GM10266 (cell line): Measurements from ENCODE around the gene IFI27.
A peak's percentile ranks its signal among the peaks of the same experiment; 100 is the strongest.

Experiments used
- DNase-seq: peaks from one replicate; pipeline ENCODE4 v3.0.0; 2012; ENCODE audit errors: extremely low spot score
- CTCF ChIP-seq: IDR thresholded peaks from 2 replicates; pipeline ENCODE4 v1.5.1; 2012; ENCODE audit warnings: mild to moderate bottlenecking, low read depth; ENCODE audit not compliant: control insufficient read depth, insufficient read depth; ENCODE audit errors: missing control alignments

IFI27 gene

GRCh38 chr14:94125659-94126418 is 15.3 kb downstream of the IFI27 start:
- TF ChIP-seq CTCF: no peak
- no peak for DNase-seq

DNA sequence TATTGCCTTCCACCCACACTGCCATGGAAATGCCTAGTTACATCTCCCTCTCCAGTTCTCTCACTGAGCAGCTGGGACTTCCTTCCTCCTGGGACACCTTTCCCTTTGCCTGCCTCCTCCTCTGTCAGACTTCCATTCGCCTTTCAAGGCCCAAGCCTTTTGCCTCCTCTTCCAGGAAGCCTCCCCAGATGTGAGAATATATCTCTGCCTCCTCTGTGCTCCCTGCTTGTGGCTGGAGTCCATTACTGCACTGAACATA is 15.8 kb downstream of the IFI27 start:
- DNase-seq: no peak
- no peak for TF ChIP-seq CTCF

DNA sequence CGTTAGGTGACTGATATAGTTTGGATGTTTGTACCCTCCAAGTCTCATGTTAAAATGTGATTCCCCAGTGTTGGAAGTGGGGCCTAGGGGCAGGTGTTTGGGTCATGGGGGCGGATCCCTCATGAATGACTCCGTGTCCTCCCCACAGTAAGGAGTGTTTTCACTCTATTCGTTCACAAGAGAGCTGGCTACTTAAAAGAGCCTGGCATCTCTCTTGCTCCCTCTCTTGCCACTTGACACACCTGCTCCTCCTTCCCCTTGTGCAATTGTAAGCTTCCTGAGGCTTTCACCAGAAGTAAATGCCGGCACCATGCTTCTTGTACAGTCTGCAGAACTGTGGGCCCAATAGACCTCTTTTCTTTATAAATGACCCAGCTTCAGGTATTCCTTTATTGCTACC is 16.3 kb downstream of the IFI27 start:
- no peak for DNase-seq
- TF ChIP-seq CTCF: no peak

GRCh38 chr14:94127330-94127729 is 16.8 kb downstream of the IFI27 start:
- no peak for DNase-seq
- no peak for TF ChIP-seq CTCF

DNA sequence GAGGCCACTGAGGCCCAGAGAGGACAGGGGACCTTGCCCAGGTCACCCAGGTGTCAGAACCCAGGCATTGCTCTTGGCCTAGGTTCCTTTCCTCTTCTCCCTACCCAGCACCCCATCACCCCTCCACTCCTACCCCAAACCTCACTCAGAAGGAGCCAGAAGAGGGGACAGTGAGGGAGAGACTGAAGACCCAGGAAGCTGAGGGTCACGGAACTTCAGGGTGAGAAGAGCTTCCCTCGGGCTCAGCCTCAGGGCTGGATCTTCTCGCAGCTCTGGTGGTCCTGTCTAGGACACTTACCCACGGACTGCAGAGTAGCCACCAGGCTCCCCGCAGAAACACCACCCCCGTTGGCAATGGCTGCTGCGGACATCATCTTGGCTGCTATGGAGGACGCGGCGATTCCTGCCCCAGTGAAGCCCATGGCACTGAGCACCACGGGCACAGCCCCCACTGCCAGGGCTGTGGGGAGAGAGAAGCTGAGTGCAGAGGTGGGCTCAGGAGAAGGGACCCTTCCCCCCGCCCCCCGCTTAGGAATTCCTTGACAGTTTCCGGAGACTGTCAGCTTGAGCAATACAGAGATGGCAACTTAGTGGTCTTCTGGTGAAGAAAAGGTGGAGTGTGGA is 17.8 kb downstream of the IFI27 start:
- no peak for DNase-seq
- TF ChIP-seq CTCF: no peak

DNA sequence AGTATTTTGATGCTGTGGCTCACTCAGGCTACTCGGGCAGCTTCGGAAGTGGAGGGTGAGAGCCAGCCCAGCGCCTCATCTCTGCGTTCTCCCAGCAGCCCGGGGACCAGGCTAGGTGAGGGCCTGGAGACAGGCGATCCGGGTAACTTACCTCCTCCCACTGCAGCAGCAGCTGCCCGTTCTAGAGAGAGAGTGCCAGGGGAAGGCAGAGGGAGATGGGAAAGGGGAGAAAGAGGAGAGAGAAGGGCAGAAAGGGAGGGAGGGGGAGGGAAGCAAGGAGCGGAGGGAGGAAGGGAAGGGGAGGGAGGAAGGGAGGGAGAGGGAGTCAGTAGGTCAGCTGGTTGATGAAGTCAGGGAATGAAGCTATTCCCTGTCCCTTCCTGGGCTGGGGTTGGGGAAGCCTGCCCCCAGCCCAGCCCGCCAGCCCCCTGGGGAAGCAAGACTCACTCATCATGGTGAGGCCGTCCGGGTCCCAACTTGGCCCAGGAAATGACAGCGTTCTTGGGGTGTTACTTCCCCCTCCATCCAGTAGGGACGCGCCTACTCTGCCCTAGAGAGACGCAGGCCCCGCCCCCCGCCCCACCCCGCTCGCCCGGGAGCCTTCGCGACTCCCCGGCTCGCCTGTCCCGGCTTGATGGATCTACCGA is 18.7 kb downstream of the IFI27 start, which contains the start of gene IFI27L2:
Gene IFI27L2 (minus strand): TSS at position 494 of the 647 bp plus-strand sequence. CDS start 40 bp downstream, at position 454.
- peak; percentile 89 for DNase-seq
- TF ChIP-seq CTCF: peak; percentile 14
